Sigmoid colon (tissue), 7 donors: ENCODE results near the gene KDM6B. TPM values are rescaled to one million over a fixed set of nuclear protein-coding genes. Genes with fewer than 3 reads are reported as not detected.

Experiments used
- DNase-seq: peaks from one replicate; pipeline ENCODE4 v3.0.0-alpha.2; 2019
- H3K27ac ChIP-seq, 4 donors: fragments of 200-600 bp; sonication (generic); one replicate each; pipeline ENCODE4 v1.5.1; 2016 to 2019; ENCODE audit warnings: mild to moderate bottlenecking in 1 of 4
- H3K27me3 ChIP-seq, 3 donors: fragments of 200-600 bp; sonication (generic); one replicate each; pipeline ENCODE4 v1.5.1; 2019; ENCODE audit warnings: mild to moderate bottlenecking in 1 of 3
- H3K36me3 ChIP-seq, 4 donors: fragments of 200-600 bp; sonication (generic); one replicate each; pipeline ENCODE4 v1.5.1; 2016 to 2019
- H3K4me1 ChIP-seq, 4 donors: fragments of 200-600 bp; sonication (generic); one replicate each; pipeline ENCODE4 v1.5.1; 2017 to 2019
- H3K4me3 ChIP-seq, 4 donors: fragments of 200-600 bp; sonication (generic); one replicate each; pipeline ENCODE4 v1.5.1; 2017 to 2019; ENCODE audit warnings: mild to moderate bottlenecking in 2 of 4, moderate library complexity in 1 of 4
- H3K9me3 ChIP-seq, 4 donors: fragments of 200-600 bp in 3 of 4; sonication (generic) in 3 of 4; one replicate each; pipeline versions ENCODE4 v1.5.1 to v1.6.1; 2013 to 2019
- EP300 ChIP-seq, 4 donors: sonication (generic); formaldehyde crosslinking; IDR thresholded peaks; one replicate each; pipeline ENCODE4 v1.6.1; 2017; ENCODE audit warnings: antibody characterized with exemption in 4 of 4
- POLR2A ChIP-seq, 2 donors: fragments of 450-650 bp; IDR thresholded peaks; one replicate each; pipeline ENCODE4 v1.6.1; 2016; ENCODE audit warnings: antibody characterized with exemption in 2 of 2, mild to moderate bottlenecking in 2 of 2, moderate library complexity in 2 of 2
- POLR2AphosphoS5 ChIP-seq, 4 donors: sonication (generic); formaldehyde crosslinking; IDR thresholded peaks; one replicate each; pipeline ENCODE4 v1.6.1; 2017; ENCODE audit warnings: antibody characterized with exemption in 4 of 4
- WGBS, 2 donors: extraction: QIAGEN DNeasy Blood & Tissue Kit; methylation state at CpG; one replicate each; pipeline ENCODE4 v1.1.7; 2013; 5-methylcytosine and 5-hydroxymethylcytosine counted together
- intact Hi-C: fragments of 100-400 bp; cut with DNase I; formaldehyde crosslinking; loops from one replicate; pipeline ENCODE4 v1.15.1; 2023
- polyA plus RNA-seq, 3 donors: library from polyadenylated mRNA; stranded (reverse); fragments of 200-250 nt; gene quantifications; one replicate each; pipeline ENCODE4 v1.2.3, GENCODE V29; 2013
- total RNA-seq, 4 donors: library from RNA; depleted of rRNA; stranded (reverse); fragments of >200 nt; gene quantifications; one replicate each; pipeline ENCODE4 v1.1.0, GENCODE V29; 2016
- TF ChIP-seq, protein P1 (sequence below), 4 experiments: fragments of 450-650 bp in 3 of 4; fragments of 200-600 bp in 1 of 4; IDR thresholded peaks; one replicate each; pipeline ENCODE4 v1.5.1; 2016 to 2019; ENCODE audit warnings: antibody characterized with exemption in 4 of 4, mild to moderate bottlenecking in 3 of 4, moderate library complexity in 2 of 4
- donor health status: healthy with polysubstance abuse.
- donor health status: Bipolar disorder and iron deficiency.
- donor health status: healthy.

The KDM6B gene
- total and polyA plus RNA-seq, 7 donors, result 5.5 to 19.4 (median 7.8) TPM

DNA sequence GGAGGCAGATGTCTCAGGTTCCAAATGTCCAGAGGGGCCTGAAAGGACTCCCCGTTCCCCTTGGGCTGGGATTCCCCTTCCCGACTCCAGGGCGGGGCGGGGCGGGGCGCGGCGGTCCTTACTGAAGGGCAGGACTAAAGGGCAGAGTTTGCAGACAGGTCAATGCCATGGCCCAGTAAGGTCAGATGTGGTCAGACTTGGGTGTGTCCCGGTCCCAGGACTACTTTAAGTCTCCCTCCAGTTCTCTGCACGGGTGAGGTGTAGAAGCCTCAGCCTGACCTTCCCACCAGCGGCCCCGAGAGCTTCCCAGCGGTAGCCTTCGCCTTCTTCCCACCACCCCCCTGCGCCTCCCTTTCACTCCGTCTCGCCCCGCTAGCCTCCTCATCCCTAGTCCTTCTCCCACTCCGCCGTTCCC lies 532 bp downstream of the KDM6B start:
- peak; percentile 89 for DNase-seq
- intact Hi-C loops, result loop anchor here (1.0 to 10.0 kb wide), 3 partner anchors 9 to 350 kb away; partner anchors contain the start of genes NAA38, POLR2A and SLC35G6

DNA sequence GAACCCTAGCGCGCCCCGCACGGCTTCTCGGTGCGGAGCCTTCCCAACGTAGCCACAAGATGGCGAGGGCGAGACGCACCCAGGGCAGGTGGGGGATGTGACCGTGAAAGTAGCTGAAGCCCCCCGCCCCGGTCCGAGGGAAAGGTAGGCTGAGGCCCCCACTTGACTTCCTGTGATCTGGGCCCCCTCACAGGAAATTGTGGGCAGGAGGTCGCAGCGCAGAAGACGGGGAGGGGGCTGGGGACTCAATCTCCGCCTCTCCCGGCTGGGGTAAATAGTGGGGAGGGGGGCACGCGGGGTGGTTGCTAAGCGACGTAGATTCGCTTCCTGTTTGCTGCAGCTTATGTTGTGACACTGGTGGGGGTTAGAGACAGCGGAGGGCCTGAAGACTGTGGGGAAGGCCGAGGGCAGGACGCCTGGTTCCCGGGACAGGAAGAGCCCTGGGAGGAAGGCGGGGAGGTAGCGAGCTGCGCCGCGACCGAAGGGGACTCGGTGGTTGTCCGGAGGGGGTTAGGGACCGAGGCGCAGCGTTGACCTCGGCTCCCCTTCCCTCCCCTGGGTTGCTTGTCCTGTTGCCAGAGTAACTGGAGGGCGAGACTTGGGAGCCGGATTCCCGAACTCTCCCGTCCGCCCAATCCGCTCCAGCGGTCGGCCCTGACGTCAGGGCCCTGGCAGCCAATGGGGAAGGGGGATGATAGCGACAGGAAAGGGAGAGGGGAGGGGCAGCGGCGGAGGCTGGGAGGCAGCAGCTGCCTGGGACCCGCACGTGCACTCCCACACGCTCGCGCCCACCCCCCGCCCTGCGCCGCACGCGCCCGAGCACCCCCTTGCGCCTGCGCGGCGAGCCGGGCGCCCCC lies 1.2 kb downstream of the KDM6B start:
- Histone ChIP-seq H3K9me3 (no peaks in the 10 kb centered on the region), H3K36me3 (peaks cover 0 to 5% (median under 1%) of the 10 kb centered on the region in 4 donors), H3K4me3 (peak overlapping the region; percentile 75 to 96 (median 82)), H3K27ac (peak overlapping the region; percentile 95 to 100 (median 97)), H3K27me3 (no peaks in the 10 kb centered on the region), H3K4me1 (peaks cover 0 to 53% (median 44%) of the 10 kb centered on the region in 4 donors)
- intact Hi-C loops, result loop anchor here (1.0 to 10.0 kb wide), 3 partner anchors 8 to 350 kb away; partner anchors contain the start of genes NAA38, POLR2A and SLC35G6
- 1% methylated on average over 69 of the region's 69 CpGs for whole genome bisulfite sequencing, 2 donors
- TF ChIP-seq, protein P1, sequence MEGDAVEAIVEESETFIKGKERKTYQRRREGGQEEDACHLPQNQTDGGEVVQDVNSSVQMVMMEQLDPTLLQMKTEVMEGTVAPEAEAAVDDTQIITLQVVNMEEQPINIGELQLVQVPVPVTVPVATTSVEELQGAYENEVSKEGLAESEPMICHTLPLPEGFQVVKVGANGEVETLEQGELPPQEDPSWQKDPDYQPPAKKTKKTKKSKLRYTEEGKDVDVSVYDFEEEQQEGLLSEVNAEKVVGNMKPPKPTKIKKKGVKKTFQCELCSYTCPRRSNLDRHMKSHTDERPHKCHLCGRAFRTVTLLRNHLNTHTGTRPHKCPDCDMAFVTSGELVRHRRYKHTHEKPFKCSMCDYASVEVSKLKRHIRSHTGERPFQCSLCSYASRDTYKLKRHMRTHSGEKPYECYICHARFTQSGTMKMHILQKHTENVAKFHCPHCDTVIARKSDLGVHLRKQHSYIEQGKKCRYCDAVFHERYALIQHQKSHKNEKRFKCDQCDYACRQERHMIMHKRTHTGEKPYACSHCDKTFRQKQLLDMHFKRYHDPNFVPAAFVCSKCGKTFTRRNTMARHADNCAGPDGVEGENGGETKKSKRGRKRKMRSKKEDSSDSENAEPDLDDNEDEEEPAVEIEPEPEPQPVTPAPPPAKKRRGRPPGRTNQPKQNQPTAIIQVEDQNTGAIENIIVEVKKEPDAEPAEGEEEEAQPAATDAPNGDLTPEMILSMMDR (IDR thresholded peaks at IDR 0.05), result peak; percentile 88 to 94 (median 90)
- peak; percentile 89 to 97 (median 94) for TF ChIP-seq POLR2AphosphoS5 (IDR thresholded peaks at IDR 0.05)
- peak in 1 of 4 donors; percentile 65 for TF ChIP-seq EP300 (IDR thresholded peaks at IDR 0.05)
- TF ChIP-seq POLR2A (IDR thresholded peaks at IDR 0.05), result peak; percentile 86
- peak; percentile 99 for DNase-seq

More for the DNA sequence above, 532 bp downstream of the KDM6B start:
- Histone ChIP-seq H3K36me3 (no peaks in the 10 kb centered on the region), H3K9me3 (no peaks in the 10 kb centered on the region), H3K4me1 (peaks cover 0 to 47% (median 38%) of the 10 kb centered on the region in 4 donors), H3K4me3 (peak overlapping the region; percentile 75 to 96 (median 82)), H3K27ac (peak overlapping the region; percentile 95 to 100 (median 97)), H3K27me3 (no peaks in the 10 kb centered on the region)
- TF ChIP-seq POLR2A (IDR thresholded peaks at IDR 0.05), result no peak
- TF ChIP-seq EP300 (IDR thresholded peaks at IDR 0.05), result no peak
- TF ChIP-seq, protein P1 (IDR thresholded peaks at IDR 0.05), result no peak
- peak in 3 of 4 donors; percentile 3 to 27 (median 11) for TF ChIP-seq POLR2AphosphoS5 (IDR thresholded peaks at IDR 0.05)
- WGBS, 2 donors, result 0 to 1% methylated on average over 20 of the region's 20 CpGs

DNA sequence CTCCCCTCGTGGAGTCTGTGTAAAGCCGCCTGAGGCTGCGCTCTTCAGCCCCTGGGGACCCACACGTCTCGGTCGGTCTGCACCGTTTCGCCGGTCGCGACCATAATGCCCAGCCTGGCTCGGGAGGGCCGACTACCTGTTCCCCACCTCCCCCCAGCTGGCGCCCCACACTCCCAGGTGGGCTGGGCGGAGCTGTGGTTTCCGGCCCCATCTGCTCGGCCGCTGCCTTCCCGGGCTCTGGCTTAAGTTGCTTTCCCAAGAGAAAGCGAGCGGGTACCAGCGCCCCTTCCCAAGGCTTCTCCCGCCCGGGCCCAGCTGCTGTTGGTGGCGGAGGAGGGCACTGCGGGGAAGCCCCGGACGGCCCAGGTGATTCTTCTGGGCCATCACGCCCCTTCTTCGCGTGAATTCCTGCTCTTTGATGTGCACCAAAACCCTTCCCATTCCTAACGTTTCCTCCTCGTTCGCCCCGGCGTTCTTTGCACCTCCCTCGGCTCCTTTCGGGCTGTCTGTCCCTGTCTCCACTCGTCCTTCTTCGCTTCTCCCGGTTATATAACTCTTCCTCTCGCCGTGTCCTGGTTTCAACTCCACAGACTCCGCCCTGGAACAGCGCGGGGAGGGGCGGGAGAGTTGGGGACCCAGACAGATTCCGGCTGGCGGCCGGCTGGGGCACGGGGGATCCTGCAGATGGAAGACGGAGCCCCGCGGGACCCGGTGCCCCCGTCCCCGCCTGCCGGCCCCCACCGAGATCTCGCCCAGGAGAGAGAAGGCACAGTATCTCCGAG lies 2.0 kb downstream of the KDM6B start:
- H3K27me3 ChIP-seq, result no peaks in the 10 kb centered on the region
- TF ChIP-seq POLR2AphosphoS5 (IDR thresholded peaks at IDR 0.05) (peak; percentile 68 to 94 (median 86)), POLR2A (IDR thresholded peaks at IDR 0.05) (peak; percentile 74 to 92), EP300 (IDR thresholded peaks at IDR 0.05) (peak in 1 of 4 donors; percentile 5)
- TF ChIP-seq, protein P1 (IDR thresholded peaks at IDR 0.05), result peak in 1 of 4 experiments; percentile 18
- H3K9me3 ChIP-seq, result no peaks in the 10 kb centered on the region
- peaks cover 0 to 61% (median 51%) of the 10 kb centered on the region in 4 donors for H3K4me1 ChIP-seq
- intact Hi-C loops, result loop anchor here (10.0 kb wide), 1 partner anchor 351 kb away; the partner anchor contains the start of genes POLR2A and SLC35G6
- H3K27ac ChIP-seq, result peak overlapping the region; percentile 95 to 100 (median 97)
- peaks cover 0 to 6% (median 3%) of the 10 kb centered on the region in 4 donors for H3K36me3 ChIP-seq
- H3K4me3 ChIP-seq, result peak overlapping the region; percentile 75 to 96 (median 82)
- WGBS, 2 donors, result 0 to 1% methylated on average over 61 of the region's 61 CpGs
- peak; percentile 90 for DNase-seq

DNA sequence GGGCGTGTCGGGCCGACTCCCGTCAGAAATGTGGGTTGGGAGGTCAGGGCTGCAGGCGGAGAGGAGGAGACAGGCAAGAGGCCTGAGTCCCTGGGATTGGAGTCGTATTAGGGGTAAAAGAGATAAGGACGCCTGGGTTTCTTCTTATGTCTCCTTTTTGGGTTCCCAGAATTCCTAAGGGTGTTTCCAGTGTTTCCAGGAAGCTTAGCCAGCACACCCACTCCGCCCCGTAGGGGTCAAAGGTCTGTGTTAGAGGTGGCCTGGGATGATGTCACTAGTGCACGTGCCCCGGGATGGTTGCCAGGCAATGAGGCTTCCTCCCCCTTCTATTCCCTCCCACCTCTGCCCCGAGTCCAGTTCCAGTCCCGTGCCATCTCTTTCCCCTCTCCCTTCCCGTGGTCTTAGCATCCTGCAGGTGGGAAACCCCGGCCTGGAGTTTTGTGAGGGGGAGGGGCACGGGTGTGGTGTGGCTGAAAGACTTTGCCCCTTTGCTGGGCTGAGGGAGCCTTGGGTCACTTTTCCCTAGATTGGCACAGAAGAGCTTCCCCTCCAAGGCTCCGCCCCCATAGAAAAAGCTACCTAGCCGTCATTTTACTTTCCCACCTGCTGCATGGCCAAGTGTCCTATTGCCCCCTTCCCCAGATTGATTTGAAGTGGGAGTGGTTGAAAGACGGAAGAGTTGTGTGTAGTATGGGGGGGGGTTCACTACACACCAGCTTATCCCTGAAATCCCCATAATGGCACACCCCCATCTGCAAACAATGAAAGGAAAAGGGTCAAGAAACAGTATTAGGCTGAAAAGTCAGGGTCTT lies 2.8 kb downstream of the KDM6B start:
- peak overlapping the region; percentile 95 to 100 (median 97) for H3K27ac ChIP-seq
- intact Hi-C loops, result loop anchor here (10.0 kb wide), 1 partner anchor 352 kb away; the partner anchor contains the start of genes POLR2A and SLC35G6
- H3K27me3 ChIP-seq, result no peaks in the 10 kb centered on the region
- H3K9me3 ChIP-seq, result no peaks in the 10 kb centered on the region
- WGBS, 2 donors, result 0 to 3% methylated on average over 19 of the region's 19 CpGs
- DNase-seq, result peak; percentile 96
- peaks cover 0 to 6% (median 3%) of the 10 kb centered on the region in 4 donors for H3K36me3 ChIP-seq
- H3K4me1 ChIP-seq, result peaks cover 0 to 67% (median 56%) of the 10 kb centered on the region in 4 donors
- peak in 2 of 4 donors; percentile 3 to 74 for TF ChIP-seq POLR2AphosphoS5 (IDR thresholded peaks at IDR 0.05)
- peak in 2 of 4 donors; percentile 57 to 60 for TF ChIP-seq EP300 (IDR thresholded peaks at IDR 0.05)
- no peak for TF ChIP-seq POLR2A (IDR thresholded peaks at IDR 0.05)
- H3K4me3 ChIP-seq, result peak overlapping the region; percentile 75 to 96 (median 82)
